22Rv1 (cell line): Measurements from ENCODE around the gene TEX26.

ENCODE experiments used
- ZFX ChIP-seq: fragments of 450-650 bp; IDR thresholded peaks from 2 replicates; pipeline ENCODE4 v1.6.1; 2017; ENCODE audit warnings: antibody characterized with exemption, borderline replicate concordance
- TF ChIP-seq, protein P1 (sequence below): fragments of 450-650 bp; IDR thresholded peaks from 2 replicates; pipeline ENCODE4 v1.5.1; 2017; ENCODE audit warnings: mild to moderate bottlenecking

DNA sequence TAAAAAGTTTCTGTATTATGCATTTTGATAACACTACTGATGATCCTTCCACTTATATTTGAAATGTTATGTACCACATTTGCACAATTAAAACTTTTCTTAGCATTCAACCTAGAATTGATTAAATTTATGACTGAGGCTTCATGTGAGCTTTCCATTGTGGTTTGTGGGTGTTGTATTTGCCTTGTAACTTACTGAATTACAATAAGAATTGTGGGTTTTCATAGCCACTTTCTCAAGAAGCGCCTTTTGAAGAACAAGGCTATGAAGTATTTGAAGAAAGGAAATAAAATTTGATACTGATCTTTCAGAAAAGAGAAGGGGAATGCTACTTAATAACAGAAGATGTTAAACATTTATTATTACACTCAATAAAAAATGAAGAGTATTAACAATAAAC is 7.0 kb upstream of the TEX26 start:
- TF ChIP-seq, protein P1, sequence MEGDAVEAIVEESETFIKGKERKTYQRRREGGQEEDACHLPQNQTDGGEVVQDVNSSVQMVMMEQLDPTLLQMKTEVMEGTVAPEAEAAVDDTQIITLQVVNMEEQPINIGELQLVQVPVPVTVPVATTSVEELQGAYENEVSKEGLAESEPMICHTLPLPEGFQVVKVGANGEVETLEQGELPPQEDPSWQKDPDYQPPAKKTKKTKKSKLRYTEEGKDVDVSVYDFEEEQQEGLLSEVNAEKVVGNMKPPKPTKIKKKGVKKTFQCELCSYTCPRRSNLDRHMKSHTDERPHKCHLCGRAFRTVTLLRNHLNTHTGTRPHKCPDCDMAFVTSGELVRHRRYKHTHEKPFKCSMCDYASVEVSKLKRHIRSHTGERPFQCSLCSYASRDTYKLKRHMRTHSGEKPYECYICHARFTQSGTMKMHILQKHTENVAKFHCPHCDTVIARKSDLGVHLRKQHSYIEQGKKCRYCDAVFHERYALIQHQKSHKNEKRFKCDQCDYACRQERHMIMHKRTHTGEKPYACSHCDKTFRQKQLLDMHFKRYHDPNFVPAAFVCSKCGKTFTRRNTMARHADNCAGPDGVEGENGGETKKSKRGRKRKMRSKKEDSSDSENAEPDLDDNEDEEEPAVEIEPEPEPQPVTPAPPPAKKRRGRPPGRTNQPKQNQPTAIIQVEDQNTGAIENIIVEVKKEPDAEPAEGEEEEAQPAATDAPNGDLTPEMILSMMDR: no peak
- no peak for TF ChIP-seq ZFX
